Astrocyte of the hippocampus (primary cell): Measurements from ENCODE around the gene TMCO4.
A peak's percentile ranks its signal among the peaks of the same experiment; 100 is the strongest.
"Not testable (repeated sequence)": the region's sequence is repeated elsewhere in the genome, so short reads cannot be mapped to it uniquely, and the experiment has no call there.

ENCODE experiments used
- DNase-seq: peaks from one replicate; pipeline ENCODE4 v3.0.0; 2011; ENCODE audit warnings: low read depth, low spot score

Gene TMCO4

DNA sequence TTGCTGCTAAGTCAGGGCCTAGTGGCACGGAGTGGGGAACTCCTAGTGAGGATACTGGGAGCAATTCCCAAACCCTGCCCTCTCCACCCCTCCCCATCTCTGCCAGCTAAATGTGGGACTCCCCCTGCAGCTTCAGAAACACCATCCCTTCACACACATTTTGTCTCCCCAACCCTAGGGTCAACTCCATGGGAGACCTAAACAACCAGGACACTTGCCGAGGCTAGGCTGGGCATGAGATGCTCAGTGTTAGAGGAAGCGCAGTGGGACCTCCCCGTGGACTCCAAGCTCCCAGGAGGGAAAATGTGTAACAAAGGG, 13.9 kb upstream of the TMCO4 start:
- DNase-seq = no peak

DNA sequence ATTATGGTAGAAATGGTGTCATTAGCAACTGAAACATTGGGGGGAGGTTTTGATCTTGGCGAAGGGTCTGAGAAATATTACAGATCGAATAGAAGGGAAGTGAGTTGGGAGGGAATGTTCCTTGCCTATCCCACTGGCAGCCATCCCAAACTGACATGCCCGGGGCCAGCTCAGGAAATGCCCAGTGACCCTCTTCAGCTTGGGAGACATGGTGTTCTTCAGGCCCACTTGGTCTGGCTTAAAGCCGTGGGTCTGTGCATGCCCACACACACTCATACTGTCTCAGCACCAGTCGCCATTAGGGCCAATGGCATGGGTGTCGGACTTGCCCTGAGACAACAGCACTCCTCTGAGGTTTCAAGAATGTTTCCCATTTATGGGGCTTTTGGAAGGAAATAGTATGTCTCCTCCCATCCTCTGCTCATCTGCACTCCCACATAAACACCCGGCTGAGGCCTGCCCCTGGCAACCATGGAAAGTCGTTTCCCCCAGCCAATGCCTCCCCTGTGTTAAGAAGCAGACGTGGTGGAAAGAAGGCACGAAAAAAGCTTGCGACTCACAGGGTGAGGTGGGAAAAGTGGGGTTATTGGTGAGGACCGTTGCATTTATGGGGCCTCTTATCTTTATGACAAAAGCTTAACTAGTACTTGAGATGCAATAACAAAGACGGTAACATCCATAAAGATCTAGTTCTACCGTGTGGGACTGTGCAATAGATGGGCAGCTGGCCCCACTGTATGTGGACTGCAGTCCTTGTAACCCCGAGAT, 13.3 kb upstream of the TMCO4 start:
- no peak for DNase-seq

DNA sequence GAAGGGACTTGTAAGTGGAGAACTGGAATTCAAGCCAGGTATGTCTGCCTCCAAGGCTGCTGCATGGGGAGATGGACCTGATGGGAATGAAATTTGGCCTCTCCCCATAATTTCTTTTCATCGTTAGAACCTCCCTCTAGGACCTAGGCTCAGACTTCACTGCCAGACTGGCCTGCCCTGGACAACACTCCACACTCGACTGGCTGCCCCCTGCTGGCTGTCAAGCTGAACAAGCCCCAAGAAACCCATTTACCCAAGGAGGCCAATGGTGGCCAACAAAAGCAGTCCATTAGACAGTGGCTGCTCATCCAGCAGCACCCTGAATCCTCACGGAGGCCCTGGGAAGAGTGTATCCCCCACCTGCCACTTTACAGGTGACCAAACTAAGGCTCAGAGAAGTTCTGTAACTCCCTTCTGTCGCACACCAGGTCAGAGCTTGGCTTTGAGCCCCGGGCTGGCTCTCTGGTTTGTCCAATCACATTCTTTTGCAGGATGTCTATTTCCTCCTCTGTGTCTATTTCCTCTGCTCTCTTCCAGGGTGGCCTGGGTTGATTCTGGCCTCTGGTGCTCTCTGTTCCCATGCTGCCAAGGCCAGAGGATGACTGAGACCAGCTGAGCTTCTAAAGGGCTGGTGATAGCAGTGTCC, 11.6 kb upstream of the TMCO4 start:
- DNase-seq = peak; percentile 48

DNA sequence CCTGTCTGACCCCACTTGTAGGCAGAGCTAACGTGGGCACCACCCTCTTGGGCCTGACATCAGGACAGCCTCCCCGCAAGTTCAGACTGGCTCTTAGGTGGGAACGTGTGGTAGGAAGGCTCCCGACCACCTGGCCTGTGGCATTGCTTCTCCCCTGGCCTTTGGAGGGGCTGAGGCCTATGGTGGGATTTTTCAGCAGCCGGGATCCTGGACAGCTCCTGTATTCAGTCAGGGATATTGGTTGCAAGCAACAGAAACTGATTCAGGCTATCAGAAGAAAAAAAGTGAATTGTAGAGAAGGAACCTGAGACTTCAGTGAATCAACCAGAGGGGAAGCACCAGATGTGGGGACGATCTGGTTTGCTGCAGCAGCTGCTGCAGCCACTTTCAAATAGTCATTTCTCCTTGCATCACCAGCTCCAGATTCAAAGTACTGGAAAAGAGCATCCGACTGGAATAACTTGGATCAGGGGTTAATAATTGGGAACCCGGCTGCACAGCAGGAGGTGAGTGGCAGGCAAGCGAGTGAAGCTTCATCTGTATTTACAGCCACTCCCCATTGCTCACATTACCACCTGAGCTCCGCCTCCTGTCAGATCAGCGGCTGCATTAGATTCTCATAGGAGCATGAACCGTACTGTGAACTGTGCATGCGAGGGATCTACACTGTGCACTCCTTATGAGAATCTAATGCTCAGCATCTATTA, 9.5 kb upstream of the TMCO4 start:
- DNase-seq = no peak

DNA sequence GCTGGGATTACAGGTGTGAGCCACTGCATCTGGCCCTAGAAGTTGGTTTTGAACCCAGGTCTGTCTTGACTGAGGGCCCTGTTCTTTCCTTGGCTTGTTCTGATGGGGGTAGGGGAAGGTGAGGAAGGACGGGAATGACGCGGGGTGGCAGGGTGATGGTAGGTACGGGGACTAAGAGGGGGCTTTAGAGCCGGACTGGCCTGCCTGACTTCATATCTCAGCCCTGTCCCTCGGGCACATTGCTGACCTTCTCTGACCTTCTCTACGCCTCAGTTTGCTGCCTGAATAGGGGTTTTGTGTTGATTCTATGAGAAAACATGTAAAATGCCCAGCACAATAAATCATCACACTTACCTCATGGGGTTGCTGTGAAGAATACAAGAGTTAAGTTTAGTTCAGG, 8.6 kb upstream of the TMCO4 start:
- no peak for DNase-seq

DNA sequence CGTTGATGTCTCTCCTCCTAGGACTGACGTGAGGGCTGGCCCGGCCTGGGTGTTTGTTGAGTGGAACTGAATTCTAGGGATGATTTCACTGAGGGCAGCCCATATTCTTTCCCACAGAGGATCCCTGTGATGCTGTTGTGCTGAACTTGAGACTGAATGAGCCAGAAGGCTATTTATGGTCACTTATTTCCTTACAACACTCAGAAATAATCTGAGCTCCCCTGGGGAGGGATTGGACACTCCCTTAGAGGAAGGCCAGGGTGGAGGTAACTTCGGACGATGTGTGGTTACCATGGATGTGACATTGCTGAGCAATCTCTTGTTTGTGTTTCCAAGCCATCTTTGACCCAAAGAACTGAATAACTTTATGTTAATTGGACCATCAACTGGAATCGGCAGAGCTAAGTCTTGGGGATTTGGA, 5.1 kb upstream of the TMCO4 start:
- no peak for DNase-seq

DNA sequence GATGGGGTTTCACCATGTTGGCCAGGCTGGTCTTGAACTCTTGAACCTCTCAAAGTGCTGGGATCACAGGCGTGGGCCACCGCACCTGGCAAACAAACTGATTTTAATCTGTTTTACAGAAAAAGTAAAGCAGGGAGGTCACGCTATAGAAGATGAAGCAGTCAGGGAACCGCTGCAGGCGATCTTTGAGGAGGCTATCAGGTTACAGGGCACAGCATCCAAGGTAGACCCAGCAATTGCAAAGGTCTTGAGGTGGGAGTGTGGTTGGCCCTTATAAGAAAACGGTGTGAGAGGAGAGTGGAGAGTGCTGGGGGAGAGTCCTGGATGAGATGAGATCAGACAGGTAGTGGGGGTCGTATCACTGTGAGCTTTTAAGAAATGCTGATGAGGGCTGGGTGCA, 2.6 kb upstream of the TMCO4 start:
- DNase-seq = no peak

DNA sequence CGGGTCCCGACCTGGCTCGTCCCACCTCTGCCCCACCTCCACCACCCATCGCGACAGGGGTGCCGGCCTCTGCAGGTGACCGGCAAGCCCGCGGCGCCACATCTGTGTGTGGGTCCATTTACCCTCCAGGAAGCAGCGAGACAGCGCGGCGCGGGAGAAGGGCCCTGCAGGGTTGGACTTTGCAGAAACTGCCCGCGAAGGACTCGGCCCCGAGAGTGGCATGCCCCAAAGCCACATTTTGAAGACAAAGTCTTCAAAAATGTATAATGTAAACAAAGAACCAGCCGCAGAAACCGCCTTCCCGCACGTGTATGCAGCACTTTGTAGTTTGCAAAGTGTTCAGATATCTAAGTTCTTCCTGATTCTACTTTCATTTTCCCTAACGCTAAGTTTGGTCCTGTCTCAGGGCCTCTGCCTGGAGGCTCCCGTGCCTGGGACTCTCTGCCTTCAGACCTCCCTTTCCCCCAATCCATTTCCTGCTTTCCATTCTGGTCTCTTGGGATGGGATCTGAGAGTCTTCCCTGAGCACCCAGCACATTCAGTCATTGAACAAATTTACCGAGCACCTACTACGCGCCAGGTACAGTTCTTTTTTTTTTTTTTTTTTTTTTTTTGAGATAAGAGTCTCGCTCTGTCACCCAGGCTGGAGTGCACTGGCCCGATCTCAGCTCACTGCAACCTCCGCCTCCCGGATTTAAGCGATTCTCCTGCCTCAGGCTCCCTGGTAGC, 524 bp upstream of the TMCO4 start:
- peak; percentile 86 for DNase-seq

DNA sequence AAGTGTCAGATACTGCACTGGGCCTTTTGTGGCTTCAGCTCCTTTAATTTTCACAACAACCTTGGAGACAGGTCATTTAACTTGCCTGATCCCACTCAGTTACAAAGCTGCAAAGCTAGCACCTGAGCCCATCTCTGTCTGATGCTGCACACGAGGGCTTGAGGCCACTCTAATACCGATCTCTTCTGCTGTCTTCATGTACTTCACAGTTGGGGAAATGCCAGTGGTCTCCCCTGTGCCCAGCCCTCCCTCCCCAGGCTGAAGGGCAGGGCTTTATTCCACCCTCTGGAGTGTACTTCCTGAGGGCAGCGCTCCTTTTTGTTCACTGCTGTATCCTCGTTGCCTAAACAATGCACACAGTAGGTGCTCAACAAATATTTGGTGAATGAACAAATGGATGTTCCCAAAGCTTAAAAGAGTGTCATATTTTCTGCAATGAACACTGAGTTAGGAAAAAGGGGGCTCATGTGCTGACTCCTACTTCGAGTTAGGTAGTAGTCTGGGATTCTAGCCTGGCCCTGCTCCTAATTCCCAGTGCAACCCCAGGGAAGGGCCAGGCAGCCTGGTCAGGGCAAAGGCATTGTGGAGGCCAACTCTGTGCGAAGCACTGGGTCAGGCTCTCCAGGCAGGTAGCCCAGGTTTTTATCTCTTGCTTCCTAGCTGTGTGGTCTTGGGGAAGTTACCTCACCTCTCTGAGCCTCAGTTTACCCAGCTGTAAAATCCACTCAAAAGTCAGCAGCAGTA, 1.1 kb downstream of the TMCO4 start:
- no peak for DNase-seq

DNA sequence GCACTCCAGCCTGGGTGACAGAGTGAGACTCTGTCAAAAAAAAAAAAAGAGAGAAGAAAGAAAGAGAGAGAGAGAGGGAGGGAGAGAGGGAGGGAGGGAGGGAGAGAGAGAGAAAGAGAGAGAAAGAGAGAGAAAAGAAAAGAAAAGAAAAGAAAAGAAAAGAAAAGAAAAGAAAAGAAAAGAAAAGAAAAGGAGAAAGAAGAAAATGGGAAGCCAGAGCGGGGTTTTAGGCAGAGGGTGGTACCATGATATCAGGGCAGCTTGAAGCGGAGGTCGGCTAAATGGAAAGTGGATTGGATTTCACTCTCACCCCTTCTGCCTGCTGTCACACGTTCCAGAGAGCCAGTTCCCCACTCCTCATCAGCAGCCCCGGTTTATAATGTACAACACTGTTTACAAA, 1.9 kb downstream of the TMCO4 start:
- no peak for DNase-seq

DNA sequence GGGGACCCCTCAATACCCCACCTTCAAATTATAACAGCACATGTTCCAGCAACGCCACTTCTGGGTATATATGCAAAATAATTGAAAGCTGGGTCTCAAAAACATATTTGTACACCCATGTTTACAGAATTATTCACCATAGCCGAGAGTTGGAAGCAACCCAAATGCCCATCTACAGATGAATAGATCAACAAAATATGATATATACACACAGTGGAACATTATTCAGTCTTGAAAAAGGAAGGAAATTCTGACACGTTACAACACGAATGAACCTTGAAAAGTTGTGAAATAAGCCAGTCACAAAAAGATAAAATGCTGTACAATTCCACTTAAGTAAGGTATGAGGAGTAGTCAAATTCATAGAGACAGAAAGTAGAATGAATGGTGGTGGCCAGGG, 5.1 kb downstream of the TMCO4 start:
- DNase-seq = no peak

DNA sequence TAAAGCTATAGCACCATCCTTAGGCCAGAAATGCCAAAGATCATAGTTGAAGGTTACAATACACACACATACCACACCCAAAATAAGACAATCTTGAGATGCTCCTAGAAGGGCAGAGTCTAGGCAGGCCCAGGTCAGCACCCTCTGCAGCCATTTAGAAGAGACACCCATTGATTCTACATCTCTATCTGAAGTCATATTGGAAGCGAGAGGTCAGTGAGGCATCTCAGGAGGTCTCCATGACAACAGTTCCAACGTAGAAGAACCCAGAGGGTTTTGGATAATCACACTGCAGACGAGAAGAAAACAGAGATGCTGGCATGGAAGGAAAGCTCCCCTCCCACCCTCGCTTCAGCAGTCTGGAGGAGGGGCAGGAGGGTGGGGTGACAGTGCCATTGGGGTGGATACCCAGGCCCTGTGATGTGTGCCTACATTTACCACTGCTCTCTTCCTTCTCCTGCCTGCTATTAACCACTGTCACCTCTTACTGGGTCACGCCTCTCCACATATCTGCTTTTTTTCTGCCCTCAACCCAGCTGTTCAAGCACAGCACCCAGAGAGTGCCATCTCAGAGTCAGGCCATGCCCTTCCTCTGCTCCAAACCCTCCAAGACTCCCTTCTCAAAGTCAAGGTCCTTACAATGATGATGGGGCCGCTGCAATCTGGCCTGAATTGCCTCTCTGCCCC, 6.2 kb downstream of the TMCO4 start:
- DNase-seq = no peak

DNA sequence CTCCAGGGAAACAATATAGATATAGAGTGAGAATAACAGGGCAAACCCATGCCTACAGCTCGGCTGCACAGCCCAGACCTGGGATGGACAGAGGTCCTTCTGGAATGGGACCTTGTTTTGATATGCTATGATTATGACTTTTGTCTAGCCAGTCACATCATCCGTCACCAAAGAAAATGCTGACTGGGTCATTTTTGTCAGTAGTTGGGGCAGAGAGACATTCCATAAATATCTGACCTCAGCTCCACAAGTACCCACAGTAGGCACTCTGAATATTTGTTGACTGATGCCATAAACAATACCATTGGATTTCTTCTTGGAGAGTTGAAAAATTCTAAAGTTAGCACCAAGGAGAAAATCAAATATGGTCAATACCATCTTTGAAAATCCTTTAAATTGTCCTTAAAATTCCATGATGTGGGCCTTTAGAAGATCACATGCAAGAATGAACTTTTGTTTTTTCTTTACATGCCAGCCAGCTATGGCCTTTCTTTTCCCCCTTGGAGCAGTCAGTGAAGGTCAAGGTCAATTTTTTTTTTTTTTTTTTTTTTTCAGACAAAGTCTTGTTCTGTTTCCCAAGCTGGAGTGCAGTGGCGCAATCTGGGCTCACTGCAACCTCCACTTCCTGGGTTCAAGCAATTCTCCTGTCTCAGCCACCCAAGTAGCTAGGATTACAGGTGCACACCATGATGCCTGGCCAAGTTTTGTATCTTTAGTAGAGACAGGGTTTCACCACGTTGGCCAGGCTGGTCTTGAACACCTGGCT, 7.3 kb downstream of the TMCO4 start:
- no peak for DNase-seq

DNA sequence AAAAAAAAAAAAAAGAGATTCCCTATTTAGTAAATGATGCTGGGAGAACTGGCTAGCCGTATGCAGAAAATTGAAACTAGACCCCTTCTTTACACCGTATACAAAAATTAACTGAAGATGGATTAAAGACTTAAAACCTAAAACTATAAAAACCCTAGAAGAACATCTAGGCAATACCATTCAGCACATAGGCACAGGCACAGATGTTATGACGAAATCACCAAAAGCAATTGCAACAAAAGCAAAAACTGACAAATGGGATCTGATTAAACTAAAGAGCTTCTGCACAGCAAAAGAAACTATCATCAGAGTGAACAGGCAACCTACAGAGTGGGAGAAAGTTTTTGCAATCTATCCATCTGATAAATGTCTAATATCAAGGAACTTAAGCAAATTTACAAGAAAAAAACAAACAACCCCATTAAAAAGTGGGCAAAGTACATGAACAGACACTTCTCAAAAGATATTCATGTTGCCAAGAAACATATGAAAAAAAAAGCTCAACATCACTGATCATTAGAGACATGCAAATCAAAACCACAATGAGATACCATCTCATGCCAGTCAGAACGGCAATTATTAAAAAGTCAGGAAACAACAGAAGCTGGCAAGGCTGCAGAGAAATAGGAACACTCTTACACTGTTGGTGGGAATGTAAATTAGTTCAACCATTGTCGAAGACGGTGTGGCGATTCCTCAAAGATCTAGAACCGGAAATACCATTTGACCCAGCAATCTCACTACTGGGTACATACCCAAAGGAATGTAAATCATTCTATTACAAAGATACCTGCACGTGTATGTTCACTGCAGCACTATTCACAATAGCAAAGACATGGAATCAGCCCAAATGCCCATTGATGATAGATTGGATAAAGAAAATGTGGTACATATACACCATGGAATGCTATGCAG, 9.4 kb downstream of the TMCO4 start:
- DNase-seq = not testable (repeated sequence)

DNA sequence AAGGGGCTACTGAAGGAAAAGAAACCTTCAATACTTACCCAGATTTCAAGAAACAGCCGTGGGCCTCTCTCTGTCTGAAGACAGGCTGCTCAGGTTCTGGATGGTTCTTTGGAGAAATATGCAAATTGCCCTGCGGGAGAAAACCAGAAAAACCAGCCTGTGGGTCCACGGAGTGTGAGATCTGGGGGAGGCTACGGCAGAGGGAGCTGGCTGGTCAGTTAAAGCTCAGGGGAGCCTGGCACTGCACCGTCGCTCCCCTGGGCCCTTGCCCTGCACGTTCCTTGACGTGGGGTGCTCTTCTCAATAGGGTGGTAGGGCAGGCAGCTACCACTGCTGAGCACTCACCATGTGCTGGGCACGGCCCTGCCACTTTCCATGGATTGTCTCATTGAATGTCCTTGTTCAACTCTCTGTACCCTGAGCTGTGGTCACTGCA, 12.7 kb downstream of the TMCO4 start:
- no peak for DNase-seq

DNA sequence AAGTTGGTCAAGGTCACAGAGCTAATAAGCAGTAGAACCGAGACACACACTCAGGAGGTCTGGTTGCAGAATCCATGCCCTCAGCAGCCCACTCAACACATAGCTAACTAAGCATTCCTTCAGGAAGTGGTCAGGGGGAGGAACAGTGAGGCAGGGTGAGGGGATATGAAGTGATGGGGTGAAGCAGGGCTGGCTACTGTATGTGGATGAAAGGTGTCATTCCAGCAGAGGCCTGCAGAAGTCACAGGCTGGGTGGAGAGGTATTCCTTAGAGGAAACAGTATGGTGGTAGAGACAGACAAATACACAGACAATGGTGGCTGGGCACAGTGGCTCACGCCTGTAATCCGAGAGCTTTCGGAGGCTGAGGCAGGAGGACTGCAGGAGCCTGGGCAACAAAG, 14.1 kb downstream of the TMCO4 start:
- DNase-seq = no peak

DNA sequence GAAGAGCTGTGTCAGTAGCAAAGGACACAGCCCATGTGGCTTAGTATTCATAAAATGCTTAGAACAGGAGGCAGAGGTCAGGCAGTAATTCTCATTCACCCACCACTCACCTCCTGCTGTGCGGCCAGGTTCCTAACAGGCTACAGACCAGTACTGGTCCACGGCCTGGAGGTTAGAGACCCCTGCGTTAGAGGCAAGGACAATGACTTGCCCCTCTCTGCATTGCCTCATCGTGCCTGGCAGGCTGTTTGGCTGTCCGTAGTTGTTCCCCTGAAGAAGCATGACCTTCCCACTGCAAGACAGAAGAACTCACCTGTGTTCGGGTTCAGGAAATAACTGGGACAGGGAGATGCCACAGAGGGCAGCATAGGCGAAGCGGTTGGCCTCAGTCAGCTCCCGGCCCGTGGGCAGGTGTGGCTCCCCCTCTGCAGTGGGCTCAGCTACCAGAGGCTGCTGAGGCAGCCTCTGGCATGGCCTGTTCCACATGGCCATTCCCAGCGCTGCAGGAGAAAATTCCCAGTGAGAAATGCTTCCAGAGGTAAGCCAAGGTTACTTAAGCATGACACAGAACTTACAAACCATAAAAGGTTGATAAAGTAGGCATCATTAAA, 19.3 kb downstream of the TMCO4 start:
- DNase-seq = no peak

DNA sequence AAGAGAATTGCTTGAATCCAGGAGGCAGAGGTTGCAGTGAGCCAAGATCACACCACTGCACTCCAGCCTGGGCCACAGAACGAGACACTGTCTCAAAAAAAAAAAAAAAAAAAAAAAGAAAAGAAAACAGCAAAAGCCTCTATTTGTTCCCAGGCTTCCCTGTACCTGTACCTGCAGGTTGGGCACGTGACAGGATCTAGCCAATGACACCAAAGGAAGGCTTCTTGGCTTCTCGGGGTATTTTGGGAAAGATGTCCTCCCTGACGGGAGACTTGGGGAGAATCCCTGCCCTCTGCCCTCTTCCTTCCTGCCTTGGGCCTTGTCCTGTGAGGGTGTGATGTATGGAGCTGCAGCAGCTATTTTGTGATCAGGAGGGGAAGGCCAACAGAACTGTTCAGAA, 22.8 kb downstream of the TMCO4 start:
- DNase-seq = no peak

DNA sequence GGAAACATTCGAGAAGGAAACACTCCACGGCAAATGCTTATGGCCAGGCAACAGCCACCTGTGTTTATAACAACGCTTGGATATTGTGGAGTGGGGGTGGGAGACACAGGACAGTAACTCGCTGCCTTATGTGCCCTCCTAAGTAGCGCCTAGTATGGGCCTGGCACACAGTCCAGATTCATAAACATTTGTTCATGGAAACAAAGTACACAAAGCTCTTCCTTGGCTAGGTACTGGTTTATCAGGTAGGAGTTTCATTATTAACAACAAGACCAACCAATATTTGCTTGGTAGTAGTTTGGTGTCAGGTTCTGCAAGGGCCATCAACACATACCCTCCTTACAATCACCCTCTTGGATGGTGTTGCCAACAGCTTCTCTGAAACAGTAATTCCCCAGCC, 23.4 kb downstream of the TMCO4 start:
- DNase-seq = no peak
